OCI-LY3 (cell line): ENCODE results near the gene FBXW4.
"Not testable (repeated sequence)": the region's sequence is repeated elsewhere in the genome, so short reads cannot be mapped to it uniquely, and the experiment has no call there.

ENCODE experiments used
- EZH2phosphoT487 ChIP-seq: fragments of 200-600 bp; shearing (Covaris generic); IDR thresholded peaks from 2 replicates; pipeline ENCODE4 v1.6.1; 2018; ENCODE audit warnings: antibody characterized with exemption, mixed run types, low read depth
- TF ChIP-seq, protein P1 (sequence below): fragments of 200-600, 300-600 bp; sonication (generic); IDR thresholded peaks from 2 replicates; pipeline ENCODE4 v1.5.1; 2014; ENCODE audit warnings: antibody characterized with exemption, low read length, low read depth

DNA sequence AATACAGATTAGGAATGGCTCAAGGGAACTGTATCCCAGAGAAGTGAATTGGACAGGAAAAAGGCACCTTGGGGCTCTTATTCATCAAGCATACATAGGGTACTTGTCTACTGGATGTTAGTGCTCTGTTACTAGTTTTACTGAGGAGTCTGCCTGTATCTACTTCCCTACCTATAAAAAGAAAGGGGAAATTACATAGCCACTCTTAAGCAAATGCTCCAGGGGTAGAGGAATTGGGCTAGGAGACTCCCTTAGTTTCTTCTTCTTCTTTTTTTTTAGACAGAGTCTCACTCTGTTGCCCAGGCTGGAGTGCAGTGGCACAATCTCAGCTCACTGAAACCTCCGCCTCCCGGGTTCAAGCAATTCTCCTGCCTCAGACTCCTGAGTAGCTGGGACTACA is 101.6 kb downstream of the FBXW4 start:
- TF ChIP-seq, protein P1, sequence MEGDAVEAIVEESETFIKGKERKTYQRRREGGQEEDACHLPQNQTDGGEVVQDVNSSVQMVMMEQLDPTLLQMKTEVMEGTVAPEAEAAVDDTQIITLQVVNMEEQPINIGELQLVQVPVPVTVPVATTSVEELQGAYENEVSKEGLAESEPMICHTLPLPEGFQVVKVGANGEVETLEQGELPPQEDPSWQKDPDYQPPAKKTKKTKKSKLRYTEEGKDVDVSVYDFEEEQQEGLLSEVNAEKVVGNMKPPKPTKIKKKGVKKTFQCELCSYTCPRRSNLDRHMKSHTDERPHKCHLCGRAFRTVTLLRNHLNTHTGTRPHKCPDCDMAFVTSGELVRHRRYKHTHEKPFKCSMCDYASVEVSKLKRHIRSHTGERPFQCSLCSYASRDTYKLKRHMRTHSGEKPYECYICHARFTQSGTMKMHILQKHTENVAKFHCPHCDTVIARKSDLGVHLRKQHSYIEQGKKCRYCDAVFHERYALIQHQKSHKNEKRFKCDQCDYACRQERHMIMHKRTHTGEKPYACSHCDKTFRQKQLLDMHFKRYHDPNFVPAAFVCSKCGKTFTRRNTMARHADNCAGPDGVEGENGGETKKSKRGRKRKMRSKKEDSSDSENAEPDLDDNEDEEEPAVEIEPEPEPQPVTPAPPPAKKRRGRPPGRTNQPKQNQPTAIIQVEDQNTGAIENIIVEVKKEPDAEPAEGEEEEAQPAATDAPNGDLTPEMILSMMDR = not testable (repeated sequence)
- TF ChIP-seq EZH2phosphoT487 = not testable (repeated sequence)
